ENCODE data around the gene SARS2.

- TF ChIP-seq CTCF (IDR thresholded peaks at IDR 0.05), result no peak
- TF ChIP-seq POLR2A (IDR thresholded peaks at IDR 0.05), result no peak
These were observed 8.9 kb downstream of the SARS2 start for GRCh38 chr19:38921420-38922274.

Data from tibial nerve (tissue), 3 donors.